HL-60/S4 treated with retinoic acid at 250 ng/mL for 4 days and 3 days (cell line): ENCODE data around the gene DRD2.

Experiments
- in situ Hi-C: fragments of 300-500 bp; cut with MboI; formaldehyde crosslinking; loops from 2 replicates; pipeline ENCODE4 v1.7.0; 2022; ENCODE audit warnings: low sequenced_read_pairs

DRD2 gene

DNA sequence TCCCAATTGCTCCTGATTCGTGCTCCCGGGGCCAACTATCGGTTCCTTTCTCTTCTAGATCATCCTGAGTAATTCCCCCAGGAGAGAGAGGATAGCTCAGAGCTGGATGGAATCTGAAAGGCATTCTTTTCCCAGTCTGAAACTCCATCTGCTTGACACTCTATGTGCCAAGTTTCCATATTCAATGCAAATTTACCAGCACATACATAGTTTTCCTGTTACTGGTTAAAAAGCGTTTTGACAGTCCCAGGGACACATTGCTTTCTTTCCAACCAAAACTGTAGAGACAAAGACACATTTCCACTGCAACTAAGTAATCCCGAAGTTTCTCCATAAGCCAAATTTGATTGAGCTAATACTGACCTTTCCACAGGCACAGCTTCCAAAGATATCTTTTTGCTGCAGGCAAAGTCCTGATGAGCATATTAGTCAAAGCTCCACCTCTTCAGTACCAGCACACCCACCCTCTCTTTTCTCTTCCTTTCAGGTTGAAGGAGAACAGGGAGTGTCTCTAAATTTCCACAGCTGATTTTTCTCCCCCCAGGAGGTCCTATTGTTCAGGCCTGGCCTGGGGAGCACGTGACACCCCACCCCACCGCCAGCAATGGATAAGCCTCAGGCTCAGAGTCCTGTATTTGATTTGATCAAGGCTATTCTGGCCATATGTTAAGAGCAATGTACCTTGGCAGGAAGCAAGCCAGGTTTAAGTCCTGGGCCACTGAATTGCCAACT, 97.4 kb downstream of the DRD2 start:
- in situ Hi-C loops = no loop called here

DNA sequence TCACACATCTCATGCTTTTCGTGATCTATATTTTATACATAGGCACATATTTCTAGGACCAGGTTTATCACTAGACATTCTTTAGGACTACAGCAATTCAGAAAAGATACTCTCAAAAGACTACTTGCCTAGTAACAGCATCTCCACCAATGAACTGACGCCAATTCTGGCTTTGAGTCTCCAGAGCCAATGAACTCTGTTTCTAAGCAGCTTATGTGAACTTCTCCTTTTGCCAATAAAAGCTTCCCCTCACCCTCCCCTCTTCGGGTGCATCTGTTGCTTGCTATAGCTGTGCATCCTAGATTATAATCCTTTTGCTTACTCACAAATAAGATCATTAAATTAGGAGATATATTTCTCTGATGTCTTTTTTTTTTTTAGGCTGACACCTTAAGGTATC, 99.0 kb downstream of the DRD2 start:
- in situ Hi-C loops = no loop called here

DNA sequence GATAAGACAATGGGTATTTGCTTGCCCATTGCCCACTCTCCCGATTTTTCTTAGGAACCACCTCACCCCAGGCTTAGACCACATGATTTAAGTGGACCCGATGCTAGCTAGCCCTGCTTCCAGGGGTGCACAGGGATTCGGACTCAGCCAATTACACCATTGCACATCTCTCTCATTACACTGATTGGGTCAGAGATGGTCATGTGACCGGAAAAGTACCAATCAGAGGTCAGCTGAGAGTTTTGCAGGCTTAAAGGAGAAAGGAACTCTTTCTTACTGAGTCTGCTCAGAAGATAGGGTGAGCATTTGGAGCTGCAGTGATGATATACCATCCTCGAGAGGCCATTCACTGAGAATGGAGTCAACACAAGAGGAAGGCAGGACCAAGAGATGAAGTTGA, 99.8 kb downstream of the DRD2 start:
- in situ Hi-C loops = no loop called here

GRCh38 chr11:113373981-113374560, 101.1 kb downstream of the DRD2 start:
- in situ Hi-C loops = no loop called here

DNA sequence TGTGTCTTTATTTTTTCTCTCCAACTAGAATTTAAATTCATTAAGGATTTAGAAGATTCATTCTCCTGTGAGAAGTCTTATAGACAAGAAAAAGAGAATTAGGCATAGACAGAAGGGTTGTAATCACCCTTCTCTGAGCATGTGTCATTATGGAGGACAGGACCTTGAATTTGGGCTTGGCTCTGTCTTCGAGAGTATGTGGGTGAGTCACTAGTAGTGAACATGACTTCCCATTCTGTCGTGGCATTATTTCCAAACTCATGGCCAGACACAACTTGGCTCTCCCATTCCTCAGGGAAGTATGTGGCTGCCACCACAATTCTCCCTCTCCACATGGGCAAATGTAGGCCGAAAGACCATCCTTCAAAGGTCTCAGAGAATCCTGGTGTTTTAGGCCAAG, 101.9 kb downstream of the DRD2 start:
- in situ Hi-C loops = no loop called here

DNA sequence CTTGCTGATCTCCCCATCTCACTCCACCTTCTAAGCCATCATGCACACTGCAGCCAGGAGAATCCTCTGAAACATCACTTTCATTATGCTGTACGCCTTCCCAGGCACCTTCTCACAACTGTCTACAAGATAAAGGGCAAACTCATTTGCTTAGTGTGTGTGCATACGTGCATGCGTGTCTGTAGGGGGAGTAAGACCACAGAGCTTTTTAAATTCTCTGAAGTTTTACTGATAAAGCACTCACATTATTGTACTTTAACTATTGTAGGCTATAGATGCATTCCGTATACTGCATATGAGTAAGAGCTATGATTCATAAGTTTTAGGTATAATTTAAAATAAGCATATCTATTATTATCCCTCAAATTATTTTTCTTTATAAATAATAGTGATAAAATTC, 102.9 kb downstream of the DRD2 start:
- in situ Hi-C loops = no loop called here

GRCh38 chr11:113370634-113371033, 104.6 kb downstream of the DRD2 start:
- in situ Hi-C loops = no loop called here

- in situ Hi-C loops = no loop called here
Measured at GRCh38 chr11:113369411-113369810, 105.8 kb downstream of the DRD2 start.

GRCh38 chr11:113365895-113366294, 109.3 kb downstream of the DRD2 start:
- in situ Hi-C loops = no loop called here

- in situ Hi-C loops = no loop called here
Measured at GRCh38 chr11:113363996-113364641, 111.1 kb downstream of the DRD2 start.

DNA sequence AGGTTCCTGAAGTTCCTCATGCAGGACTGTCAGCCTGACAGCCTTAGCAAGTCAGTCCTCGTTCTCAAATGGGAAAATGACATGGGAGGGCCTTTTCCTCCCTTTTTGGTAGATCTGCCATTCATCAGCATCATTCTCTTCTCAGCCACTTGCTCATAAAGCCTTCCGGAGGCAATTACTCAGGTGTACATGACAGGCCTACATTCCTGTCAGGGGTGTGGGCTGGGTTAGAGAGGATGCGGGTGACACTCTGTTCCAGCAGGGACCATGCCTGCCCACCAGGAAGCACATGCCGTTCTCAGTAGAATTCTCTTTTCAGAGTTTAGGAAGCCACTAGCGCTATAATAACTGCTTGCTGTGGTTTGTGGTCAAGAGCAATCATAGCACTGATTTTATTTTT, 111.8 kb downstream of the DRD2 start:
- in situ Hi-C loops = no loop called here
